ENCODE measurements around the gene RANGRF.

DNA sequence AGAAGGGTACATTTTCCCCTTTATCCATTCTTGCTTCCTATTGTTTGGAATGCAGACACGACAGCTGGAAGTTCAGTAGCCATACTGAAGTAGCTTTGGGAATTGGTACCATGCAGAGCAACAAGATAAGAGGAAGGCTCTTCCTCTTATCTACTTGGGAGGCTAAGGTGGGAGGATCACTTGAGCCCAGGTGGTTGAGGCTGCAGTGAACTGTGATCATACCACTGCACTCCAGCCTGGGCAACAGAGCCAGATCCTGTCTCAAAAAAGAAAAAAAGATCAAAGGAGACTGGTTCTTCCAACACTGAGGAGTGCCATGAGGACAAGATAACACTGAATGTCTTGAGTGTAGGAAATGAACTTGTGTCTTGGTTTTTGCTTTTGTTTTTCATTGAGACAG, 16.0 kb upstream of the RANGRF start:
- TF ChIP-seq, protein P1, sequence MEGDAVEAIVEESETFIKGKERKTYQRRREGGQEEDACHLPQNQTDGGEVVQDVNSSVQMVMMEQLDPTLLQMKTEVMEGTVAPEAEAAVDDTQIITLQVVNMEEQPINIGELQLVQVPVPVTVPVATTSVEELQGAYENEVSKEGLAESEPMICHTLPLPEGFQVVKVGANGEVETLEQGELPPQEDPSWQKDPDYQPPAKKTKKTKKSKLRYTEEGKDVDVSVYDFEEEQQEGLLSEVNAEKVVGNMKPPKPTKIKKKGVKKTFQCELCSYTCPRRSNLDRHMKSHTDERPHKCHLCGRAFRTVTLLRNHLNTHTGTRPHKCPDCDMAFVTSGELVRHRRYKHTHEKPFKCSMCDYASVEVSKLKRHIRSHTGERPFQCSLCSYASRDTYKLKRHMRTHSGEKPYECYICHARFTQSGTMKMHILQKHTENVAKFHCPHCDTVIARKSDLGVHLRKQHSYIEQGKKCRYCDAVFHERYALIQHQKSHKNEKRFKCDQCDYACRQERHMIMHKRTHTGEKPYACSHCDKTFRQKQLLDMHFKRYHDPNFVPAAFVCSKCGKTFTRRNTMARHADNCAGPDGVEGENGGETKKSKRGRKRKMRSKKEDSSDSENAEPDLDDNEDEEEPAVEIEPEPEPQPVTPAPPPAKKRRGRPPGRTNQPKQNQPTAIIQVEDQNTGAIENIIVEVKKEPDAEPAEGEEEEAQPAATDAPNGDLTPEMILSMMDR (IDR thresholded peaks at IDR 0.05; ENCODE audit: low read depth, low read length) = no peak
- no peak for TF ChIP-seq EZH2phosphoT487 (IDR thresholded peaks at IDR 0.05; ENCODE audit: low read depth)

Data from OCI-LY3 (cell line).